Measurements from ENCODE around the gene SARS1.
"Not testable (repeated sequence)": the region's sequence is repeated elsewhere in the genome, so short reads cannot be mapped to it uniquely, and the experiment has no call there.

The SARS1 gene, protein sequence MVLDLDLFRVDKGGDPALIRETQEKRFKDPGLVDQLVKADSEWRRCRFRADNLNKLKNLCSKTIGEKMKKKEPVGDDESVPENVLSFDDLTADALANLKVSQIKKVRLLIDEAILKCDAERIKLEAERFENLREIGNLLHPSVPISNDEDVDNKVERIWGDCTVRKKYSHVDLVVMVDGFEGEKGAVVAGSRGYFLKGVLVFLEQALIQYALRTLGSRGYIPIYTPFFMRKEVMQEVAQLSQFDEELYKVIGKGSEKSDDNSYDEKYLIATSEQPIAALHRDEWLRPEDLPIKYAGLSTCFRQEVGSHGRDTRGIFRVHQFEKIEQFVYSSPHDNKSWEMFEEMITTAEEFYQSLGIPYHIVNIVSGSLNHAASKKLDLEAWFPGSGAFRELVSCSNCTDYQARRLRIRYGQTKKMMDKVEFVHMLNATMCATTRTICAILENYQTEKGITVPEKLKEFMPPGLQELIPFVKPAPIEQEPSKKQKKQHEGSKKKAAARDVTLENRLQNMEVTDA

DNA sequence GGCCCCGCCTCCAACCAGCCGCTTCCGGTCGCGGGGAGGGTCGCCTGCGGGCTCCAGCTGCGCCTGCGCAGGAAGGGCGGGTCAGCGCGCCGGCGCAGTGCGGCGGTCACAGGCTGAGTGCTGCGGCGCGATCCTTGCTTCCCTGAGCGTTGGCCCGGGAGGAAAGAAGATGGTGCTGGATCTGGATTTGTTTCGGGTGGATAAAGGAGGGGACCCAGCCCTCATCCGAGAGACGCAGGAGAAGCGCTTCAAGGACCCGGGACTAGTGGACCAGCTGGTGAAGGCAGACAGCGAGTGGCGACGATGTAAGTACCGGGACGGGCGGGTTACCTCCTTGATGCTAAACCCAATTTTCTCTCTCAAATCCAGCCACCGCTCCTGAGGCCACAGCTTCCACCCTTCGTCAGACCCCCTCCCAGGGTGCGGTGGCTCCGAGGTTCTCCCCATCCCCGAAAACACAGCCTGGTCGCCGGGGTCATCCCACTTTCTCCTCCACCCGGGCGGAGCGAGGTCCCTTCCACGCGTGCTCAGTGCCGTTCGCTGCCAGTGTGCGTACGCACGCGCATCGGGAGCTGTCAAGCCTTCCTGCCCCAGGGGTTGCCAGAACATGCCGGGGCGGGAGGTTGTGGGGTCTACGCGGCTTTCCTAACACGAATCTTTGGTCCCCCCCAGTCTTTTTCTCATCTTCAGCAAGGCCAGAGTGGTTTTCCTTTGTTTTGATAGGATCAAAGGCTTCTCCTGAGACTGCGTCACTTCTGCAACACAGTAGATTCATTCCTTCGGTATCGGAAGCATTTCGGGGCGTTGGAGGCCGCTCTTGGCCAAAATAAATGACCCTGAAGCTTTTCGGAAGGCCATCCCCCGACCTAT is at the start of gene SARS1:
TSS of gene SARS1 (plus strand) at position 95 of the 870 bp plus-strand sequence. CDS start at position 170, 75 bp downstream.
- DNase-seq (ENCODE audit: low read depth, low spot score): no peak

DNA sequence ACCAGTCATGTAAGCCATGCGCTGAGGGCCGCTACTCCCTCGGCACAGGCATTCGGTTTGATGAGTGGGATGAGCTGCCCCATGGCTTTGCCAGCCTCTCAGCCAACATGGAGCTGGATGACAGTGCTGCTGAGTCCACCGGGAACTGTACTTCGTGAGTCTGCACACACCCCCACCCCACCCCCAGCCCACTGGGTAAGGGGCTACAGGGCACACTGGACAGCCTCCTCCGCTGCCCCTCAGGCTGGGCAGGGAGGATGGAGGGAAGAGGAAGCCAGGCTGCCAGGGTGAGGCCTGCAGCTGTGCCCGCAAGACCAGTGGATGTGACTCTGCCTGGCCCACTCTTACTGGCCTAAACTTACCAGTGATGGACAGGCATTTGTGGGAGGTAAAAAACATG is 49.2 kb upstream of the SARS1 start:
- DNase-seq (ENCODE audit: low read depth, low spot score): no peak

DNA sequence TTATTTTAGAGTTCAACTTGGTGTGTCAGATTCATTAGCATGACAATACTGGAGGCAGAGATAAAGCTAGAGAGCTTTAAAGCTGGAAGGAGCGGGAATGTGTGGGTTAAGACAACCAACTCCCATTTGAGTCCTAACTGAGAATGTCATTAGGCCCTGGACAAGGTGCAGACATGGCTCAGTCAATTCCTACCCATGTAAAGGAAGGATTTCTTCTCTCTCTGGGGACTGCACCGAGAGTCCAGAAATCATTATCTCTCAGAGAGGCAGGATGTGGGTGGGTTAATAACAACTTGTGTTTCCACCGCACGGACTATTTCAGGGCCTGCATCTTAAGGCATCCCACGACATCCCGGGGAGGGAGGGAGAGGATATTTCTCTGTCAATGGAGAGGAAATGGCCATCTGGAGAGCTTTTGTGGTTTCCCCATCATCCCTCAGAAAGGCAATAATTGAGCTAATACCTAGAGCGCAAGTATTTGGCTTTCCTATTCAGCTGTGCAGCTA is 46.7 kb upstream of the SARS1 start:
- no peak for DNase-seq (ENCODE audit: low read depth, low spot score)

DNA sequence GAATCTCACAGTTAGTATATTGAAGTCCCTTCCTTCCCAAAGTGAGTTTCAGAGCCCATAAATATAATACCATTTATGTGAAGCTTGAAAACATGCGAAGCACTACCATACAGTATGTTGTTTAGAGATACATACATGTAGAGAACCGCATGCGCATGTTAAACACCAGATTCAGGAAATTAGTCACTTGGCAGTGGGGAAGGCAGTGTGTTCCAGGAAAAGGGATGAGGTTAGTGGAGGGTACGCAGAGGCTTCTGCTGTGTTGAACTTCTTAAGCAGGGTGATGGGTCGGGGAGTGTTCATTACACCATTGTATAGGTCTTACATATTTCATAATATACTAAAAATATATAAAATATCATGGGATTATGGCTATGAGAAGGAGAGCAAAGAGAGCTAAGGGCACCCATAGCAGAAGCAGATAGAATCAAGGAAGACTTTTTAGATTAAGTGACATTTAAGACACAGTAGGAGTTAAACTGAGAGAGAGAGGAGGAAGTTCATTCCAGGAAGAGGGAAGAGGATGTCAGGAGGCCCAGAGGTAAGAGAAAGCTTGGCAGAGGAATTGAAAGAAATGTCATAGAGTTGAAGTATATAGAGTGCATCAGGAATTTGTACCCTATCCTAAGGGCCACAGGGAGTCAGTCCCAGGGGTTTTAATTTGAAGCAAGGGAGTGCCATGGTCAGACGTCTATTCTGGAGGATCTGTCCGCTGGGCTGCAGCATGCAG is 43.5 kb upstream of the SARS1 start:
- DNase-seq (ENCODE audit: low read depth, low spot score): no peak

DNA sequence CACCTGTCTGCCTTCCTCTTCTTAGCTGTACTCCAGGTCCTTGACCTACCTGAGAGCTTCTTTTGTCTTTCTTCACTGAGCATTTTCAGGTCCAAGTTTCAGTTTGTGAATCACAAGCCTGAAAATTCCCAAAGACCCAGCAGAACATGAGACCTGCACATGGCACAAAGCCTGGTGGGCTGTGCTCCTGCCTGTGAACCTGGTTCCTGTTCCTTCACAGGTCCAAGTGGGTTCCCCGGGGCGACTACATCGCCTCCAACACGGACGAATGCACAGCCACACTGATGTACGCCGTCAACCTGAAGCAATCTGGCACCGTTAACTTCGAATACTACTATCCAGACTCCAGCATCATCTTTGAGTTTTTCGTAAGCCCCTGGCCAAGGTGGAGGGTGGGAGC is 42.1 kb upstream of the SARS1 start:
- no peak for DNase-seq (ENCODE audit: low read depth, low spot score)

DNA sequence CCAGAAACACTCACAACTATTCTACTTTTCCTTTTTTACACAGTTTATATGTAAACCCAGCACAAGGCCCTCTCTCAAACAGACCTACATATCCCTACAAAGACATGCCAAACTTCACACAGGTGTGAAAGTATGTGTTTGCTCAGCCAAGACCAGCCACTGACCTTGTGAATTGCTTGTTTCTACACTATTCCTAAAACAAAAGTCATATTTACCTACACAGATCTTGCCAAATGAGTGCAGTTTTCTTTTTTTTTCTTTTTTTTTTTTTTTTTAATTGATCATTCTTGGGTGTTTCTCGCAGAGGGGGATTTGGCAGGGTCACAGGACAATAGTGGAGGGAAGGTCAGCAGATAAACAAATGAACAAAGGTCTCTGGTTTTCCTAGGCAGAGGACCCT is 37.4 kb upstream of the SARS1 start:
- DNase-seq (ENCODE audit: low read depth, low spot score): not testable (repeated sequence)

DNA sequence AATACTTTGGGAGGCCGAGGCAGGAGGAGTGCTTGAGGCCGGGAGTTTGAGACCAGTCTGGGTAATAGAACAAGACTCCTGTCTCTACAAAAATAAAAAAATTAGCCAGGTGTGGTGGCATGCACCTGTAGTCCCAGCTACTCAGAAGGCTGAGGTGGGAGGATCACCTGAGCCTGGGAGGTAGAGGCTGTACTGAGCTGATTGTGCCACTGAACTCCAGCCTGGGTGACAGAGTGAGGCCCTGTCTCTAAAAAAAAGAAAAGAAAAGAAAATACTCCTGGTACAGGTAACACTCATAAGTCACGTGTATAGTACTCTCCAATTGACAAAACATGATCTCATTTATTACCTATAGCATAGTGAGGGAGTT is 33.0 kb upstream of the SARS1 start:
- DNase-seq (ENCODE audit: low read depth, low spot score): not testable (repeated sequence)

DNA sequence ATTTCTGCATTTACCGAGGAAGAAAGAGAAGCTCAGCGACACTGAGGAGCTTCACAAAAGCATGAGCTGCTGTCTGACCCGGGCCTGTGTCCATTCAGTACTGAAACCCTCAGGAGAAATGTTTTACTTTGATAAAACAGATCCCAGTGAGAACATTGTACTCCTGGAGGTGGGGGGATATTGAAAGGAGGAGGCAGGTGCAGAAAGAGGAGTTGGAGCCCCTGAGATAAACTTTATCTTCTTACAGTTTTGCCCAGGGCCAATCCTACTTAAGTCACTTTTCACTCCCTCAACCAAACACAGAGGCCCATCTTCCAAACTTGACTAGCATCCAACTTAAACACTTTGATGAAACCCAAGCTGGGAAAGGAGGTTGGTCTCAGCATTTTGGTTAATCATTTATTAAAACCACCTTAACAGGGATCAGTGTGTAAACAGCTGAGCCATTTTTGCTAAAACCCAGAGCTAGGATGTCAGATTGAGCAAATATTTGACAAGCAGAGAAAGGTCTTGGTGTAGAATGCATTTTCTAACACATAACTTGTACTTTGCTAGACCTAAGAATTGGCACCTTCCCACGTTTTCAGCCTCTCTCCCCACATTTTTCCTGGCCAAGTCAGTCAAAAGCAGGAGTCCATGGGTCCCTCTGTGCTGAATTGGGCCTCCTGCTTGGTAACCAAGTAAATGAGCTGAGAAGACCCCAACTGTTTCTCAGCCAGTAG is 32.5 kb upstream of the SARS1 start:
- no peak for DNase-seq (ENCODE audit: low read depth, low spot score)

DNA sequence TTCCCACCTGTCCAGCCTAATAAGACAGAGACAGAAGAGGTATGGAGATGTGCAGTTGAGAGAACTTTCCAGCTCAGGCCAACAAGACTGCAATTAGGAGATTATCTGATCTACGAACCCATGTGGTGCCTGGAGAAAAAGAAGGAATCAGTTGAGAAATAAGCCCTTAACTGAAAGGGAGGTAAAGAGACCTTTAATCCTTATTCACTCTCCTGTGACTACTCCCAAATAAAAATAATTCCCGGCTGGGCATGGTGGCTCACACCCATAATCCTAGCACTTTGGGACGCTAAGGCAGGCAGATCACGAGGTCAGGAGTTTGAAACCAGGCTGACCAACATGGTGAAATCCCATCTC is 31.9 kb upstream of the SARS1 start:
- DNase-seq (ENCODE audit: low read depth, low spot score): no peak

DNA sequence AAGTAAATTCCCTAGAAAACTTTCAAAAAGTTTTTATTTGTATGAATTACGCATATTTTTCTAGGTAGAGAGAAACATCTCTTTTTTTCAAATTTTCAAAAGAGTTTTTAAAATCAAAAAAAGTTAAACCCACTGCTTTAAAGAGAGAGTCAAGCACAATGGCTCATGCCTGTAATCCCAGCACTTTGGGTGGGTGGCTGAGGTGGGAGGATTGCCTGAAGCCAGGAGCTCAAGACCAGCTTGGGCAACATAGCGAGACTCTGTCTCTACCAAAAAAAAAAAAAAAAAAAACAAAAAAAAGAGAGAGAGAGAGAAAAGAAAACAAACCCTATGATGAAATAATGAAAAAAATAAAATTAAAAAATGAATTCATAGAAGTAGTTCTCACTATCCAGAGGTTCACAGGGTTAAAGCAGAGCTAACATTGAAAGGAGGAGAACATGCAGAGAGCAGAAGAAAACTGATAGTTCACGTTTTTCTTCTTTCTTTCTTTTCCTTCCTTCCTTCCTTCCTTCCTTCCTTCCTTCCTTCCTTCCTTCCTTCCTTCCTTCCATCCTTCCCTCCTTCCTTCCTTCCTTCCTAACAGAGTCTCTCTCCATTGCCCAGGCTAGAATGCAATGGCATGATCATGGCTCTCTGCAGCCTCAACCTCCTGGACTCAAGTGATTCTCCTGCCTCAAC is 30.5 kb upstream of the SARS1 start:
- no peak for DNase-seq (ENCODE audit: low read depth, low spot score)

DNA sequence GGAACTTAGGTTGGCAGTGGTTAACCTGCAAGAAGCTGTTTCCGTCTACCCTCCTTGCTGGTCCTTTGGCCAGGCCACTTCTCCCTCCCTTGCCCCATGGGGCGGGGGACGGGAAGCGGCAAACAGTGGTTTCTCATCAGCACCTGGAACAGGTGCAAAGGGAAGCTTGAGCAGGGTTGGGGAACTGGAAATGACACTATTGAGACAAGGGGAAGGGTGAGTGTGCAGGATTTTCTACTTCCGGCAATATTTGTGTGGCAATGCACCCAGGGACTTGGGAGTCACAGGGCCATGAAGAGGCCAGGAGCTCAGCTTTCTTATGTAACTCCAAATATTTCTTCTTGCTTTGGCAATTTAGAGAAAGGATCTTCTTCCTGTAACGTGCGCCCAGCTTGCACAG is 29.0 kb upstream of the SARS1 start:
- DNase-seq (ENCODE audit: low read depth, low spot score): no peak

DNA sequence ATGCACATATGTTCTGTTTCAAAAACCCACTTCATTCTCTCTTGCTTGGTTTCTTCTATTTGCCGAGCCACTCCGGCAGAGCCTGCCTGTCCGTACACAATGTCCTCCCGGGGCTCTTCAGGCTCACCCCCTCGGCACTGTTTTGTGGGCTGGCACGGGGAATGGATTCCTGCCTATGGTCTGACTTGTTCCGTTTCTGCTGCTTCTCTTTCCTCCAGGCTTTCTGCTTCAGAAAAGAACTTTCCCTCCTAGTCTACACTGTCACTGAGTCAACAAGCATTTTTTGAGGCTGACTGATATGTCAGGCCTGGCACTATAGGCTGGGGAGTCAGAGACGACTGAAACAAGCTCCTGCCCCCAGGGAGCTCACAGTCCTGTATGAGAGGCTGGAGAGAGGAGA is 28.4 kb upstream of the SARS1 start:
- DNase-seq (ENCODE audit: low read depth, low spot score): no peak

DNA sequence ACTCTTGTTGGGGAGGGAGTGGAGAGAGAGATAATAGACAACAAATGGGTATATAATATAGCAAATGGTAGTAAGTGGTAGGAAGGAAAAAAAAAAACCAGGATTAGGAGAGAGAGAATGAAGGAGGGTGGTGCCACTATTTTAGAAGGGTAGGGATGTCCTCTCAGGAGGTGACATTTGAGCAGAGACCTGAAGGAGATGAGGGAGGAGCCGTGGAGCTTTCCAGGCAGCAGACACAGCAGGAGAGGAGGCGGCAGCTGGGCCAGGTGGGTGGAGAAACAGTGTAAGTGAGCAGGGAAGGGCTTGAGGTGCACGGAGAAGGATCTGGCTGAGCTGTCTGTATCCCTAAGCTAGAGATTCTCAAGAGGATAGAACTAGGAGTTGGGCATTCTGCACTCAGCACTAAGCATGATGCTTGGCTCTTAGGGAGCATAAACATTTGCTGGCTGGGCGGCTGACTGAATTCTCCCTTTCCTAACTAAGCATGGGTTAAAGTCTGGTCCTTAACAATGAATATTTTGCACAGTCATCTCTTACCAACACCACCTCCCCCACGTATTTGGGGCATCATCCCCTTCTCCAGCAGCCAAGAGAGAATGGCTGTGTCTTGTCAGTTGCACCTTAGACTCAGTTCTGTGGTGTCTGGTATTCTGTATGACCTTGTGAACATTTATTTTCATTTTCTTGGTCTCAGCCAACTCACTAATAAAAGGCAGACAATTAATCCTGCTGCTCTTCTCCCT is 27.6 kb upstream of the SARS1 start:
- DNase-seq (ENCODE audit: low read depth, low spot score): no peak

DNA sequence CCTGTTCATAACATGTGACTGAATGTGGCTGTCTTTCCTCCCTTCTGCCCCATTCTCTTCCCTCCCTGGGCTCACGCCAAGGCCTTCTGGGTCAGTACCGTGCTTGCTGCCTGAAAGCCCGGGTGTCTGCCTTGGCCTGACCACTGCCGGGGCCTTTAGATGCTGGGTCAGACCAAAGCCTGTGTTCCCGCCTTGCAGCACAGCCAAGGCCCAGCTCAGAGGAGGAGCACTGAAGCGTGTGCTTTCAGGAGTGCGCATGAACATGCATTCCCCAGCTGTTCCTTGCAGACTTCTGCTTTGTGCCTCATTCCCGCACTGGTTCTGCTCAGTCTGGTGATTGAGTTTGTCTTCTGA is 27.0 kb upstream of the SARS1 start:
- DNase-seq (ENCODE audit: low read depth, low spot score): no peak

DNA sequence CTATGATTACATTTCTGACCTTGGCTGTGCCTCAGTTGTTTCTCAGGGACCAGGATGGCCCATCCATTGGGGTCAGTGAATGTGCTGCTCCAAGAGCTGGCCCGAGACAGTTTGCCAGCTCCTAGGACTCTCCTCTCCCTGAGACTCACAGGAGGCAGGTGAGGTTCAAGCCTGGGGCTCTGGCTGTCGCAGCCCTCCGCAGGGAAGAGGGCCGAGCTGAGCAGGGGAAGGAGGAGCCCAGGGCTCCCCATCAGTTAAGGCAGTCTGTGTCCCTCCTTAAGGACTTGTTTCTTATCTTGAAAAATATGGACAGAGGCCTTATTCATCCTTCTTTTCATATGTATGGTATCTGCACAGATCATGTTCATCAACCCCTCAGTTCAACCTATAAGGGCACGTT is 26.6 kb upstream of the SARS1 start:
- DNase-seq (ENCODE audit: low read depth, low spot score): no peak

DNA sequence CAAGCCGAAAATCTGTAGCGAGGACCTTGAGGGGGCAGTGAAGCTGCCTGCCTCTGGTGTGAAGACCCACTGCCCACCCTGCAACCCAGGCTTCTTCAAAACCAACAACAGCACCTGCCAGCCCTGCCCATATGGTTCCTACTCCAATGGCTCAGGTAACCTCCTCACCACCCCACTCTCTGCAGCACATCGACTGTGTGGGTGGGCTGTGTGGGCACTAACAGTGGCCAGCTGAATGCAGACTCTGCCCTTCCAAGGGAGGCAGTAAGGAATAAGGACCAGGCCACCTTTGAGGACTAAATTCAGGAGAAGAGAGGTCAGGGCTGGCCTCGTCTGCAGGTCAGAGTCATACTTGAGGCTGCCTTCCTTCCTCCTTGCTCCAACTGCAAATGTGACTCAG is 25.5 kb upstream of the SARS1 start:
- DNase-seq (ENCODE audit: low read depth, low spot score): no peak

DNA sequence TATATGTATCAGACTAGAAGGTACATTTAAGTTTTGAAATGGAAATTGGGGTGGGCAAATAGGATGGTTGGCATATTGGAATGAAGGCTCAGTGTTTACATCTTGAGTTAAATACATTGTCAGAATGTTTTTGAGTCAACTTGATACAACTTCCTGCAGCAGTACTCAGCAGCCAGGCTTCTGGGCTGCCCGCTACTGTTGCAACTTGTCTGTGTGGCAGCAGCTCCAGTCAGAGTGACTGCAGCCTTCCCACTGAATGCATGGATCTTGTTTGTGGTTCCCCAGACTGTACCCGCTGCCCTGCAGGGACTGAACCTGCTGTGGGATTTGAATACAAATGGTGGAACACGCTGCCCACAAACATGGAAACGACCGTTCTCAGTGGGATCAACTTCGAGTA is 24.9 kb upstream of the SARS1 start:
- DNase-seq (ENCODE audit: low read depth, low spot score): no peak

DNA sequence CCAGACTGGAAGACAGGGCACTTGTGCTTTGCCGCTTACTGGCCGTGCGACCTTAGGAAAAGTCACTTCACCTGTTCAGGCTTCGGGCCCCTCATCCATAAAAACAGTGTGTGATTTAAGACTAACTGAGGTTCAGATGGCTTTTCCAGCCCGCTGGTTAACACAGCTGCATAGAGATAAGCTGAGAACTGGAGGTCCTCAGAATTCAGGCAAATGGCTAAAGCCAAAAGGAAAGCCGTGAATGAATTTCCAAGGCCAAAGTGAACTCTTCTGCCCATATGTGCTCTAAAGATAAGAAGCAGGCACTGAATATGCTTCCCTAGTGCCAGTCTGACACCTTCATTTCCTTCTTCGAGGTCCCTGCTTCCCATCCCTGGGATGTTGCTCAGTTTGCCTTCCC is 23.5 kb upstream of the SARS1 start:
- no peak for DNase-seq (ENCODE audit: low read depth, low spot score)

DNA sequence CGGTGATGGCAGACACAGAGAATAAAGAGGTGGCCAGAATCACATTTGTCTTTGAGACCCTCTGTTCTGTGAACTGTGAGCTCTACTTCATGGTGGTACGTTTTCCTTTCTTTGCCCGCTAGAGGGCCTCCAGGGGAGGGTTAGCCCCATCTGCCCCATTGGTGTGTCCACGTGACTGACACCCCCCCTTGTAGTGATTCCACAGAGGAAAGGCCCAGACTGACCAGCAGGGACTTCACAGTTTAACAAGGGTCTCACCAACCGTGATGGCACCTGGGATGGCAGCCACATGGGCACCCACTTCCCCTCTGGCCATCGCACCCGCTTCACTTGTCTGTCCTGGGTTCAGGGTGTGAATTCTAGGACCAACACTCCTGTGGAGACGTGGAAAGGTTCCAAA is 22.3 kb upstream of the SARS1 start:
- no peak for DNase-seq (ENCODE audit: low read depth, low spot score)

DNA sequence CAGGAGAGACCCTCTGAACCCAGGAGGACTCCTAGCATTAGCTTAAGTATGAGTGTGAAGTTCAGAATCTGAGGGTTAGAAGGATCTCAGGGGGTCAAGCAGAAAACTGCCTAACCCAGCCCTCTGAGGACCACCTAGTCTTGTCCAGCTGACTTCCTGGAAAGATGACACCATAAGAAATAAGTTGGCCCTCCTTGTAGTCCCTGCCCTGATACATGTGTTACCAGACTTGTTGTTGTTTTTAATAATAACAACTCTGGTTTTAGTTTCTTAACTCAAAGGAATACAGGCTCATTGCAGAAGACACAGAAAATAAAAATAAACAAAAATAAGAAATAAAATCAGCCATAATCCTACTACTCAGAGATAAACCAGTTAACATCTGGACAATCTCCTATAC is 21.8 kb upstream of the SARS1 start:
- no peak for DNase-seq (ENCODE audit: low read depth, low spot score)
